ENCODE results near the gene GCM1. TPM values are rescaled to one million over a fixed set of nuclear protein-coding genes. Genes with fewer than 3 reads are reported as not detected.

Gene GCM1
- total and polyA plus RNA-seq, 2 experiments from 2014 or later, result 0.33 TPM; not detected in 1

DNA sequence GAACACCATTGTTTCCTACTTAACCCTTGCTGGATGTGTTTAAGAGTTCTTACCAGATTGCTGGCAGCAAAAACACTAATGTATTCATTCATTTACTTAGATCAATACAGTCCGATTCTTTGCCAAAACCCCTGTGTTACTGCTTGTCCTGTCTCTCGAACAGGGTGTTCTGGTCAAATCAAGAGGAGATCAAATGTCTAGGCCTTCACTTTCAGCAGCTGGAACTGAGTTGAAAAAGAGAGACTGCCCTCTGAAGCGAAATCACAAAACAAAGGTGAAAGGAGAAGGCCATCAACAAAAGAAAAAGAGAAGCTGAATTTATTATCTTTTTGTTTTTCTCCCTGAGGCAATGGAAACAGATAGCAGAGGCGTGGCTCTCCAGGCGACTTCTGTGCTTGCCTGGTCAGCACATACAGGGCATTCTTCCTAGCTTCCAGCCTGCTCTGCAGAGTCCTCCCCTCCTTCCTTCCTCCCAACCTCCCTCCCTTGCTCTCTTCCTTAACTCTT is 44.1 kb upstream of the GCM1 start:
- H3K4me3 ChIP-seq, result no peak overlapping the region
- H3K36me3 ChIP-seq (replicated peaks; ENCODE audit: insufficient read depth, low read depth), result no peaks in the 10 kb centered on the region
- peaks cover 8% of the 10 kb centered on the region for H3K4me1 ChIP-seq (ENCODE audit: insufficient read depth)
- no peak overlapping the region for H3K27ac ChIP-seq
- TF ChIP-seq EZH2phosphoT487 (IDR thresholded peaks at IDR 0.05; ENCODE audit: low read depth, severe bottlenecking, unreplicated experiment), result no peak
- TF ChIP-seq CTCF (IDR thresholded peaks at IDR 0.05; ENCODE audit: poor library complexity), result no peak
- no peak for TF ChIP-seq EZH2 (IDR thresholded peaks at IDR 0.05; ENCODE audit: borderline replicate concordance)
- no peak overlapping the region for H3K4me2 ChIP-seq
- peak; percentile 48 for DNase-seq (ENCODE audit: low spot score)
- peak overlapping the region; percentile 69 for H2AFZ ChIP-seq
- no peaks in the 10 kb centered on the region for H4K20me1 ChIP-seq (ENCODE audit: insufficient read depth, poor library complexity, severe bottlenecking)
- no peaks in the 10 kb centered on the region for H3K27me3 ChIP-seq
- H3K9me3 ChIP-seq (ENCODE audit: low read depth), result no peaks in the 10 kb centered on the region
- H3K9me2 ChIP-seq (replicated peaks; ENCODE audit: insufficient read depth), result no peaks in the 10 kb centered on the region
- WGBS (ENCODE audit: low lambda C conversion rate, missing lambda C conversion rate), result 35% methylated on average over 5 of the region's 5 CpGs
- H3K79me2 ChIP-seq, result no peaks in the 10 kb centered on the region

- H3K36me3 ChIP-seq (replicated peaks; ENCODE audit: insufficient read depth, low read depth), result no peaks in the 10 kb centered on the region
- no peak overlapping the region for H2AFZ ChIP-seq
- no peak overlapping the region for H3K27ac ChIP-seq
- H4K20me1 ChIP-seq (ENCODE audit: insufficient read depth, poor library complexity, severe bottlenecking), result no peaks in the 10 kb centered on the region
- peaks cover 8% of the 10 kb centered on the region for H3K4me1 ChIP-seq (ENCODE audit: insufficient read depth)
- H3K9me2 ChIP-seq (replicated peaks; ENCODE audit: insufficient read depth), result no peaks in the 10 kb centered on the region
- TF ChIP-seq EZH2 (IDR thresholded peaks at IDR 0.05; ENCODE audit: borderline replicate concordance) (no peak), CTCF (IDR thresholded peaks at IDR 0.05; ENCODE audit: poor library complexity) (no peak), EZH2phosphoT487 (IDR thresholded peaks at IDR 0.05; ENCODE audit: low read depth, severe bottlenecking, unreplicated experiment) (no peak)
- H3K4me3 ChIP-seq, result no peak overlapping the region
- H3K79me2 ChIP-seq, result no peaks in the 10 kb centered on the region
- H3K4me2 ChIP-seq, result no peak overlapping the region
- DNase-seq (ENCODE audit: low spot score), result no peak
- no peaks in the 10 kb centered on the region for H3K9me3 ChIP-seq (ENCODE audit: low read depth)
- H3K27me3 ChIP-seq, result no peaks in the 10 kb centered on the region
Observed at GRCh38 chr6:53189554-53189953, 40.9 kb upstream of the GCM1 start.

DNA sequence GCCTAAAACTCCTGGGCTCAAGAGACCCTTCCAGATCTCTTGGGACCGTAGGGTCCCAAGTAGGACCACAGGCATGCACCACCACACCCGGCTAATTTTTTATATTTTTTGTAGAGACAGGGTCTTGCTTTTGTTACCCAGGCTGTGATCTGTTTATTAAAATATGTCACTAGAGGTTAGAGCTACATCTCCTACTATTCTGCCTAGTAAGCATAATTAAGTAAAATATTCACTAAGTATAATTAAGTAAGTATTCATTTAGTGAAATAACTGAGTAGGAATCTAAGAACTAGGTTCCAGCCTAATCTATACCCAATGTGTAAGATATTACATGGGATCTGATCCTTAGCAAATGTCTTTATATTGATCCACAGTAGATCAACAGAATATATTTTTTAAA is 40.2 kb upstream of the GCM1 start:
- no peaks in the 10 kb centered on the region for H3K9me2 ChIP-seq (replicated peaks; ENCODE audit: insufficient read depth)
- no peak for DNase-seq (ENCODE audit: low spot score)
- no peak overlapping the region for H3K4me2 ChIP-seq
- H3K9me3 ChIP-seq (ENCODE audit: low read depth), result no peaks in the 10 kb centered on the region
- no peaks in the 10 kb centered on the region for H4K20me1 ChIP-seq (ENCODE audit: insufficient read depth, poor library complexity, severe bottlenecking)
- H3K27me3 ChIP-seq, result no peaks in the 10 kb centered on the region
- H3K79me2 ChIP-seq, result no peaks in the 10 kb centered on the region
- TF ChIP-seq CTCF (IDR thresholded peaks at IDR 0.05; ENCODE audit: poor library complexity), result no peak
- no peak for TF ChIP-seq EZH2 (IDR thresholded peaks at IDR 0.05; ENCODE audit: borderline replicate concordance)
- TF ChIP-seq EZH2phosphoT487 (IDR thresholded peaks at IDR 0.05; ENCODE audit: low read depth, severe bottlenecking, unreplicated experiment), result no peak
- no peak overlapping the region for H3K27ac ChIP-seq
- 85% methylated on average over 2 of the region's 2 CpGs for WGBS (ENCODE audit: low lambda C conversion rate, missing lambda C conversion rate)
- H3K4me1 ChIP-seq (ENCODE audit: insufficient read depth), result peaks cover 8% of the 10 kb centered on the region
- H3K4me3 ChIP-seq, result no peak overlapping the region
- H2AFZ ChIP-seq, result no peak overlapping the region
- no peaks in the 10 kb centered on the region for H3K36me3 ChIP-seq (replicated peaks; ENCODE audit: insufficient read depth, low read depth)

DNA sequence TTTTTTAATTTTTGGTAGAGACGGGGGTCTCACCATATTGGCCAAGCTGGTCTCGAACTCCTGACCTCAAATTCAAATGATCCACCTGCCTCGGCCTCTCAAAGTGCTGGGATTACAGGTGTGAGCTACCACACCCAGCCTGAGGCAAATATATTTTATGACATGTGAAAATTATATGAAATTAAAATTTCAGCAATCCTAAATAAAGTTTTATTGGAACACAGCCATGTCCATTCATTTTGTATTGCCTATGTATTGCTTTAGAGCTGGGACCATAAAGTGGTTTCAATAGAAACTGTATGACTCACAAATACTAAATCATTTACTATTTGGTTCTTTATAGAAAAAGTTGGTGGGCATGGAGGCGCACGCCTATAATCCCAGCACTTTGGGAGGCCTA is 32.0 kb upstream of the GCM1 start:
- H3K27ac ChIP-seq, result no peak overlapping the region
- no peaks in the 10 kb centered on the region for H3K36me3 ChIP-seq (replicated peaks; ENCODE audit: insufficient read depth, low read depth)
- H3K4me1 ChIP-seq (ENCODE audit: insufficient read depth), result peaks cover 5% of the 10 kb centered on the region
- H3K4me2 ChIP-seq, result no peak overlapping the region
- no peaks in the 10 kb centered on the region for H3K79me2 ChIP-seq
- no peaks in the 10 kb centered on the region for H3K9me3 ChIP-seq (ENCODE audit: low read depth)
- no peak overlapping the region for H3K4me3 ChIP-seq
- H3K9me2 ChIP-seq (replicated peaks; ENCODE audit: insufficient read depth), result no peaks in the 10 kb centered on the region
- H3K27me3 ChIP-seq, result no peaks in the 10 kb centered on the region
- WGBS (ENCODE audit: low lambda C conversion rate, missing lambda C conversion rate), result over 99% methylated on average over 5 of the region's 5 CpGs
- no peaks in the 10 kb centered on the region for H4K20me1 ChIP-seq (ENCODE audit: insufficient read depth, poor library complexity, severe bottlenecking)
- no peak overlapping the region for H2AFZ ChIP-seq
- TF ChIP-seq EZH2phosphoT487 (IDR thresholded peaks at IDR 0.05; ENCODE audit: low read depth, severe bottlenecking, unreplicated experiment), result no peak
- TF ChIP-seq CTCF (IDR thresholded peaks at IDR 0.05; ENCODE audit: poor library complexity), result no peak
- no peak for TF ChIP-seq EZH2 (IDR thresholded peaks at IDR 0.05; ENCODE audit: borderline replicate concordance)
- DNase-seq (ENCODE audit: low spot score), result no peak
